GM19395 (cell line): Measurements from ENCODE around the gene GPN1.
"Not testable (repeated sequence)": the region's sequence is repeated elsewhere in the genome, so short reads cannot be mapped to it uniquely, and the experiment has no call there.

Experiments used
- ATAC-seq: cut with Tn5 transposase; IDR thresholded peaks from one replicate; pipeline ENCODE4 v1.9.1; 2021; ENCODE audit warnings: mild to moderate bottlenecking, moderate library complexity; ENCODE audit not compliant: unreplicated experiment

The GPN1 gene

DNA sequence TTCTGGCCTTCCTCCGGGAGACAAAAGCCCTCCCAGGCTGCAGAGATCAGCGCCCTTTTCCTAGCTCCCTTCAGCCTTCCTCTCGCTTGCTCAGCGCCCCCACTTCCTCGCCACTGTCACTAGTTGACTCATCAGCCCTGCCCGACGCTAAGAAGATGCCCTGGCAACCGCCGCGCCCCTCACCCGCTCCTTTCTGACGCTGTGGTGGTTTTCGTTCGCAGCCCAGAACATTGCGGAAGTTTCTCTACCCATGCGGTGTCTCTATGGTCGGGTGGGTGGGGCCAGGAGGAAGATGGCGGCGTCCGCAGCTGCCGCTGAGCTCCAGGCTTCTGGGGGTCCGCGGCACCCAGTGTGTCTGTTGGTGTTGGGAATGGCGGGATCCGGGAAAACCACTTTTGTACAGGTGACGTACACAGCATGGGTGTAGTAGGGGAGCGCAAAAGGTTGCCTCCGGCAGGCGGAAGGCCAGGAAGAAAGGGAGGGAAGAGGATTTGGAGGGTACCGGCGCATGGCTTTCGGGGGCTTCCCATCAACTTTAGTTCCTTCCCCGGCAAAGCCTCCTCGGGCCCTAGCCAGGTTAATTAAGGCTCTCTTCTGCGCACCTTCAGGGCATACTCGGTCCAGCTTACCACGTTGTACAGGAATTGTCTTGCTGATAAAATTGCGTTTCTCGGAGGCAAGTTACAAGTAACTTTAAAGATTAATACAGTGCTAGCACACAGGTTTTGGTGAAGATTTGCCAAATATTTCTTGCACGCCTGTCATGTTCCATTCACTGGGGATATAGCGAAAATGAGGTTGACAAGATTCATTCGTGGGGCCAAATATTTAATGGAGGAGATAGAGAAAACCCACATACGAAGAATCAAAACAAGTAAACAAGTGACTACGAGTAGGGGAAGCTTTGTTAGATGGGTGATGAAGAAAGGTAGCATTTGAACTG is at the start of gene GPN1, which contains the start of gene CCDC121:
GPN1 (plus strand) TSS at position 284 of the 943 bp plus-strand sequence; CDS start at position 293, 9 bp downstream.
CCDC121 (minus strand) TSS at position 246 of the 943 bp plus-strand sequence. CDS start 1,213 bp downstream, outside the sequence.
- peak; percentile 98 for ATAC-seq

DNA sequence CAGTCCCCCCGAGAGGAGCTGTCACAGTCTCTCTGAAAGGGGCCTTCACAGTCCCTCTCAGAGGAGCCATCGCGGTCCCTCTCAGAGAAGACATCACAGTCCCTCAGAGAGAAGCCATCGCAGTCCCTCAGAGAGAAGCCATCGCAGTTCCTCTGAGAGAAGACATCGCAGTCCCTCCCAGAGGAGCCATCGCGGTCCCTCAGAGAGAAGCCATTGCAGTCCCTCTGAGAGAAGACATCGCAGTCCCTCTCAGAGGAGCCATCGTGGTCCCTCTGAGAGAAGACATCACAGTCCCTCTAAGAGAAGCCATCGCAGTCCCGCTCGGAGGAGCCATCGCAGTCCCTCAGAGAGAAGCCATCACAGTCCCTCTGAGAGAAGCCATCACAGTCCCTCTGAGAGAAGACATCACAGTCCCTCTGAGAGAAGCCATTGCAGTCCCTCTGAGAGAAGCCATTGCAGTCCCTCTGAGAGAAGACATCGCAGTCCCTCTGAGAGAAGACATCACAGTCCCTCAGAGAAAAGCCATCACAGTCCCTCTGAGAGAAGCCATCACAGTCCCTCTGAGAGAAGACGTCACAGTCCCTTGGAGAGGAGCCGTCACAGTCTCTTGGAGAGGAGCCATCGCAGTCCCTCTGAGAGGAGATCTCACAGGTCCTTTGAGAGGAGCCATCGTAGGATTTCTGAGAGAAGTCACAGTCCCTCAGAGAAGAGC is 47.3 kb upstream of the GPN1 start:
- ATAC-seq = no peak

DNA sequence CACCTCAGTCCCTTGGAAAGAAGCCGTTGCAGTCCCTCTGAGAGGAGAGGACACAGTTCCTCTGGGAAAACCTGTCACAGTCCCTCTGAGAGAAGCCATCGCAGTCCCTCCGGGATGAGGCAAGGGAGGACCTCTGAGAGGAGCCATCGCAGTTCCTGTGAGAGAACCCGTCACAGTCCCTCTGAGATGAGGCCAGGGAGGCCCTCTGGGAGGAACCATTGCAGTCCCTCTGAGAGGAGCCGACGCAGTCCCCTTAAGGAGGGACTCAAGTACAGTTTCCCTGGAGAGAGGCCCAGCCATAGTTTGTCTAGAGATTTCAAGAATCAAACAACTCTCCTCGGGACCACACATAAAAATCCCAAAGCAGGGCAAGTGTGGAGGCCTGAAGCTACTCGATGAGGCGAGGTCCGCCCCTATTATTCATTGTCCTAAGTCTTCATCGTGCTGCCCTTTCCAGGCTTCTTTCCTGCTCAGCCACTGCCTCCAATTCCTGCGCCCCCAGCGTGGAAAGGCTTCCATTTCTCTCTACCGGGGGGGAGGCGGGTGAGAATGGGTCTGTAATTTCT is 46.6 kb upstream of the GPN1 start:
- no peak for ATAC-seq

DNA sequence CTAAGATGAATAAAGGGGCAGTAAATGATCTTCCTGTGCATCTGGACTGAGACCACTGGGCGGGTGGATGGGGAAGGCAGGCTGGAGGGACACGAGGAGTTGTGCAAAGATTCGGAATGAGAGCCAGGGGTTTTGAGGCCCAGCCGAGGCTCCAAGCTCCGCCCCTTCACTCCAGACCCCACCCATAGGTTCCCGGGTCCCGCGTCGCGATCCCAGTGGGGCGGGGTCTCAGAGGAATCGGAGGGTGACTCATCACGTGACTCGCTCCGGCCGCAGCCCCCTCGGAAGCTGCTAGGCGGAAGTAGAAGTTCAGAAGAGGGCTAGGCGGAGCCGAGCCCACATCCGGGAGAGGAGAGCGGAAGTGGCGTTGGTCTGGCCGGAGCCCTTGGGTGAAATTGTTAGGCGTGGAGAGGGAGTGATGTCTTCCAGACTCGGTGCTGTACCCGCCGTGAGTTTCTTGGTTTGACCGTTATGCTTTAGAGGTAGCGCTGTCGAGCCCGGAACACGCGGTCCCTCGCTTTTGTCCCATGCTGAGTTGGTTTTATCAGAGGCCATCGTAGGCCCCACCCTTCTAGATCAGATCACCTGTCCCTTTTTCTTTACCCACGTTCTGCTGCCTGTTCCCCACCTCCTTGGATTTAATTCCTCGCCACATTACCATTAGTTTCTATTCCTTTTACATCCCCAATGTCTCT is 46.0 kb upstream of the GPN1 start, which contains the start of gene ZNF512:
ZNF512 (plus strand) TSS at position 348 of the 695 bp plus-strand sequence; CDS start at position 419, 71 bp downstream.
- peak; percentile 96 for ATAC-seq

DNA sequence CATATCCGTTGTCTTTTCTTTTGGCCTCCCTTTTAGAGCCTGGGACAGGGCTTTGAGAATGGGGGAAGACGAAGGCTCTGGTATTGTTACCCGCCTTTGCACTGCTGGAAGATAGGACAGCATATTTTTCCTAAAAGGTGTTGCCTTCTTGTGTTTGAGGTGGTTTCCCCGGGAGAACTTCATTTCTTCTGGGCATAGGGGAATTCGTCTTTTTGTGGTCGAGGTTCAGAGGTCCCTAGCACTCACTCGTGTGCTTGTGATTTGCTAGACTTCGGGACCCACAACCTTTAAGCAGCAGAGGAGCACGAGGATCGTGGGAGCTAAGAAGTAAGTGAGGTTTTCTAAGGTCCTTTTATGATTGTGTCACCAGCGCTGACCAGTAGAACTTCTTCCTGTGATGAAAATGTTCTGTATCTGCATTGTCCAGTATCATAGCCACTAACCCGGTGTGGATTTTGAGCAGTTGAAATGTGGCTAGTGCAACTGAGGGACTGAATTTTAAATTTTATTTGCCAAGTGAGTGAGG is 45.4 kb upstream of the GPN1 start:
- ATAC-seq = no peak

DNA sequence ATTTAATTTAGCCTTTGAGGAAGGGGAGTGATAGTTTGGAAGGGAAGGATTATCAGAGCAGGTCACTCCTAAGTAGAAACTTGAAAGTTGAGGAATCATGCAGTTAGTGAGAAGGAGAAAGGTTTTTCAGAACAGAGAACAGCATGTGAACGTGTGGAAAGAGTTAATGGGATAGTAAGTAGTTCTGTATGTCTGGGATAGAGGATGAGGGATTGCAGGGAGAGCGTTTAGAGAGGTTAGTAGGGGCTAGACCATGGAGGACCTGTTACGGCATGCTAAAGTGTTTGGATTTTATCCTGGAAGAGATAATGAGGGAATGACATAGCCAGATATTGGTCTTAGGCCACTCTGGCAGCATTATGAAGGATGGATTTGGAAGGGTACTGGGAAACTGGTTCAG is 44.3 kb upstream of the GPN1 start:
- ATAC-seq = no peak

DNA sequence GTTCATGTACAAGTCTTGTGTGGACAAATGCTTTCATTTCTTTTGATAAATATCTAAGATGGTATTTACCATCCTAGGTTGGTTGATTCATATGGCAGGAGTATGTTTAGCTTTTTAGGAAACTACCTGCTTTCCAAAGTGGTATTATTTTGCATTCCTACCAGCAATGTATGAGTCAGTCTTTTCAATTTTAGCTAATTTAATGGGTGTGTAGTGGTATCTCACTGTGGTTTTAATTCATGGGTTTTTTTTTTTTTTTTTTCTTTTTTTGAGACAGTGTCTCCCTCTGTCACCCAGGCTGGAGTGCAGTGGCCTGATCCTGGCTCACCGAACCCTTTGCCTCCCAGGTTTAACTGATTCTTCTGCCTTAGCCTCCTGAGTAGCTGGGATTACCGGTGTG is 41.8 kb upstream of the GPN1 start:
- no peak for ATAC-seq

DNA sequence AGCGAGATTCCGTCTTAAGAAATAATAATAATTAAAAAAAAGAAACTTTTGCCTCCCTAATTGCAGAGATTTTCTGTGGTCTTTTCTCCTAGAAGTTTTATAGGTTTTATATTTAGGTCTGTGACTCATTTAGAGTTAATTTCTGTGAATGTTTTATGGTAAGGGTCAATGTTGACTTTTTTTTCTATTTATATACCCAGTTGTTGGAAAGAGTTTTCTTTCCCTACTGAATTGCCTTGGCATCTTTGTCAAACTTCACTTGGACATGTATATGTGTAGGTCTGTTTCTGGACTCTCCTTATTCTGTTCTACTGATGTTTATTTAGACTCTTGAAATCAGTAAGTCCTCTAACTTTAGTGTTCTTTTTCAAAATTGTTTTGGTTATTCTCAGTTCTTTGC is 40.5 kb upstream of the GPN1 start:
- ATAC-seq = no peak

DNA sequence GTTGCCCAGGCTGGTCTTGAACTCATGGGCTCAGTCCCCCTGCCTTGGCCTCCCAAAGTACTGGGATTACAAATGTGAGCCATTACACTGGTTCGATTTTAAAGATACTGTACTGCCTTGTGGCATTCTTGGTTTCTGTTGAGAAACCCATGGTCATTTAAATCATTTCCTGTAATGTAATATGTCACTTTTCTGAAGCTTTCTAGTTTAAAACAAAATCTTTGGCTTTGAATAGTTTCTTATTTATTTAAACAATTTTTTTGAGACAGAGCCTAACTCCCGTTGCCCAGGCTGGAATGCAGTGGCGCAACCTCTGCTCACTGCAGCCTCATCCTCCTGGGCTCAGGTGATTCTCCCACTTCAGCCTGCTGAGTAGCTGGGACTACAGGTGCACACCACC is 37.1 kb upstream of the GPN1 start:
- no peak for ATAC-seq

DNA sequence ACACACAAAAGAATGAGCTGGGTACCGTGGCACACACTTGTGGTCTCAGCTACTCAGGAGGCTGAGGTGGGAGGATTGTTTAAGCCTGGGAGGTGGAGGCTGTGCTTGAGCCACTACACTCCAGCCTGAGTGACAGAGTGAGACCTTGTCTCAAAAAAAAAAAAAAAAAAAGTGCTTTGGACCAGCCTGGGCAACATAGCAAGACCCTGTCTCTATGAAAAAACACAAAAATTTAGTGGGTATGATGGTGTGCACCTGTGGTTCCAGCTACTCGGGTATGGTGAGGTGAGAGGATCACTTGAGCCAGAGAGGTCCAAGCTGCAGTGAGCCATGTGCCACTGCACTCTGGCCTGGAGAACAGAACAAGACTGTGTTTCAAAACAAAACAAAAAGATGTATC is 35.6 kb upstream of the GPN1 start:
- ATAC-seq = no peak

DNA sequence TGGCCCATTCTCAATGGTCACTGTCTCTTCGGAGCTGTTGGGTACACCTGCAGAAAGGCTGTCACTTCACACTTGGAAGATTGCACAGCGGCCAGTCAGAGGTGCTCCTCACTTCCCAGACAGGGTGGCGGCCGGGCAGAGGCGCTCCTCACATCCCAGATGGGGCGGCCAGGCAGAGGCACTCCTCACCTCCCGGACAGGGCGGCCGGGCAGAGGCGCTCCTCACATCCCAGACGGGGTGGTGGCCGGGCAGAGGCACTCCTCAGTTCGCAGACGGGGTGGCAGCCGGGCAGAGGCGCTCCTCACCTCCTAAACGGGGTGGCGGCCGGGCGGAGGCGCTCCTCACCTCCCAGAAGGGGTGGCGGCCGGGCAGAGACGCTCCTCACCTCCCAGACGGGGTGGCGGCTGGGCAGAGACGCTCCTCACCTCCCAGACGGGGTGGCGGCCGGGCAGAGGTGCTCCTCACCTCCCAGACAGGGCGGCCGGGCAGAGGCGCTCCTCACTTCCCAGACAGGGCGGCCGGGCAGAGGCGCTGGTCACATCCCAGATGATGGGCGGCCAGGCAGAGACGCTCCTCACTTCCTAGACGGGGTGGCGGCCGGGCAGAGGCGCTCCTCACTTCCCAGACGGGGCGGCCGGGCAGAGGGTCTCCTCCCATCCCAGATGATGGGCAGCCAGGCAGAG is 34.7 kb upstream of the GPN1 start:
- not testable (repeated sequence) for ATAC-seq

DNA sequence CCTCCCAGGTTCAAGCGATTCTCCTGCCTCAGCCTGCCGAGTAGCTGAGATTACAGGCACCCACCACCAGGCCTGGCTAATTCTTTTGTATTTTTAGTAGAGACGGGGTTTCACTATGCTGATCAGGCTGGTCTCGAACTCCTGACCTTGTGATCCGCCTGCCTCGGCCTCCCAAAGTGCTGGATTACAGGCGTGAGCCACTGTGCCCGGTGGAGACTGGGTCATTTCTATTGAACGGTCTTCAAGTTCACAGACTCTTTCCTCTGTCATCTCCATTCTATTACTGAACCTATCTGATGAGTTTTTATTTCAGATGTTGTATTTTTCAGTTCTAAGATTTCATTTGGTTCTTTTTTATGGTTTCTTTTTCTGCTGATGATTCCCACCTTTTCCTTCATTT is 33.4 kb upstream of the GPN1 start:
- ATAC-seq = not testable (repeated sequence)

DNA sequence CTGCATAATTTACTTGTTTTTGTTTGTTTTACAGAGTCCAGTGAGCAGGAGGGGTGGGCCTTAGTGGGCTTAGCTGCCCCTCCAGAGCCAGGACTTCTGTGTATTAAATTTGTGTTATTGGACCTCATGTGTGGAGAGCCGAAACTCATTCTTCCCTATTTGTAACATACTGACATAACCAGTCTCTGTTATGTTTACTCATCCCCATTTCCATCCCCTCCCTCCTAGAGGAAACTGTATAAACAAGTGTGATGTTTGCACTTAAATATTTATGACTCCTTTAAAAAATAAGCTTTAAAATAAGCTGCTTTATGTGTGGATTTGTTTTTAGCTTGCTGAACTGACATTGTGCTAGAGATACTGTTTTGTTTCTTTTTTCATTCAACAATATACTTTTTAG is 32.2 kb upstream of the GPN1 start:
- ATAC-seq = no peak

DNA sequence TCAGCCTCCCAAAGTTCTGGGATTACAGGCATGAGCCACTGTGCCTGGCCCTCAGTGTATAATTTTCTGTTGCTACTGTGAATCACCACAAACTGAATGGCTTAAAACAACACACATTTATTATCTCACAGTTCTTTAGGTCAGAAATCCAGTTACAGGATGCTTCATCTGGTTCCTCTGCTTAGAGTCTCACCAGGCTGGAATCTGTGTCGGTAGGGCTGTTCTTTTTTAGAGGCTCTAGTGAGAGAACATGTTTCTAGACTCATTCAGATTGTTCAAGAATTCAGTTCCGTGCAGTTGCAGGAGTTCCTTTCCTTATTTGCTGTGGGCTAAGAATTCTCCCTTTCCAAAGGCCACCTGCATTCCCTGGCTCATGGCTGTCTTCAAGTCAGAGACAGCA is 22.2 kb upstream of the GPN1 start:
- no peak for ATAC-seq

DNA sequence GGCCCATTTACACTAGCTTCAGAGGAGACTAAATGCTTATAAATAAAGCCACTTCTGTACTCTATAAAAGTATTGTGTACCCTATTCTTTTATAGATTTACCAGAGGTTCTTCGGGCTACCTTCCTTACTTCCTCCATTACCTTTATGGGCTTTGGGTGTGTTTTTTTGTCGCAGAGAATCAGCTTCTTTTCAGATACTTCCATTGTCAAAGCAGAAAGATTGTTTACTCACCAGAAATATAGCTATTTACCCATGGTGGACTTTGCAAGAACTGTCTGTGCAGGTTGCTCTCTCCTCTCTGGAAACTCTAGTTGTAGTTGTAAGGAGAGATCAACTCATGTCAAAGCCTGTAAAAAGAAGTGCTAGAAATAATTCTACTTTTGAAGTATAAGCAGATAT is 14.9 kb upstream of the GPN1 start:
- no peak for ATAC-seq

DNA sequence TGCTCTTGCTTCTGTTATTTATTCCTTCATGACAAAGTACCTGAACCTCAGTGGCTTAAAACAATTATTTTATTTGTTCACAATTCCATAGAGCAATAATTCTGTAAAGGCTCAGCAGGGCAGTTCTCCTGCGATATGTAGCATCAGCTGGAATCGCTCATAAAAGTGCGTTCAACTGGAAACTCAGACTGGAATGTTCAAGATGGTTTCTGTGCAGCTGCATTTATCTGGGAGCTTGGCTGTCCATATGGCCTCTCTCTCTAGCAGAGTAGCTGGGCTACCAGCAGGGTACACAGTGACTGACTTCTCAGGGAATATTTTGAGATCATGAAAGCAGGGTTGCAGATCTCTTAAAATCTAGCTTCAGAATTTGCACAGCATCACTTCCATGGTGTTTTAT is 13.5 kb upstream of the GPN1 start:
- ATAC-seq = no peak

DNA sequence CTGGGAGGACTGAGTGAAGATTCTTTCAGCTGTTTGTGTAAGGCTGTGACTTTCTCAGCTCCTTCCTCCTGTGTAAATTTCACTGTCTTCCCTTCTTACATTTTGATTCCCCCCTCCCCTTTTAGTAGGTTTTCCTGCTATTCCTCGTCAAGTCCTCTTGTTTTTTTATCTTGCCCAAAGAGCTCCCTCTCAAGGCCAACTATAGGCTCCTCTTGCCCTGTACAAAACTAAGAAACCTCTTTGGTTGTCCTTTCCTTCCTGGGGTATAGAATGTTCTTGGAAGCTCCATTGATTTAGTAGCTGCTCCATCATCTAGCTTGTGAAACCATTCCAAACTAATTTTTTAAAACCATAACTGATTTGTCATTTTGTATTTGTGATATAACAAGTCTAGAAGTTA is 7.3 kb upstream of the GPN1 start:
- ATAC-seq = no peak

DNA sequence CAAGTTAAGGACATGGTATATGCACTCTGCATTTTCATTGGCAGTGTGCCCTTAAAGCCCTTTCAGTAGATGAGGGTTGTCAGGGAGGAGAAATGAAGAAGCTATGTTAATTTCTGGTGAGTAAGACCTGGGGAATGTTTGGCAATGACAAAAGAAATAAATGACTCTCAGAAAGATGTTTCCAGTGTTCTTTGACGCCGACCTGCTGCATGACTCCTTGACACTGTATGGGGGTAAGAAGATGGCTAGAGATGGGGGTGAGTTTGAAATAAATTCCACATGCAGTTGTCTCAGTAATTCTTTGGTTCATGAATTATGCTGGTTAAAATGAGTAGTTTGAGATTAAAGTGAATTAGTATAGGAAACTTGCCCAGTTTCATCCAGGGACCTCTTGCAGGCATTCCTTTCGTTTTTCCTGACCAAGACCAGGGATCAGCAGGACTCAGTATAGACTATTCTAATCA is 5.9 kb upstream of the GPN1 start:
- ATAC-seq = no peak

DNA sequence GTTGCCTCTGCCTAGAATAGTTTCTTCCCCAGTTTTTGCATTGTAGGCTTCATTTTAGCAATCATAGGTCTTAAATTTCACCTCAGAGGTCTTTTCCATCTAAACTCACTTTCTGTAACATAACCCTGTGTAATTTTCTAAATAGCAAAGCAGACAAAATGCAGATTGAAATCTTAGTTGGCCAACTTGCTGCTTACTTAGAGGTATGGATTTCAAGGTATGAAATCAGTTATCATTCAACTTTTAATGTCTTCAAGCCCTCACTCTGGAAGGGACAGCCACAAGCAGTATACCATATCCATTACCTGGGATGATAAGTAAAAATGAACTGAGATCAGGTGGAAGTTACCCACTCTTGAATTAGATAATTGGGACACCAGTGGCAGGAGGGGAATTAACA is 3.9 kb upstream of the GPN1 start:
- ATAC-seq = no peak

DNA sequence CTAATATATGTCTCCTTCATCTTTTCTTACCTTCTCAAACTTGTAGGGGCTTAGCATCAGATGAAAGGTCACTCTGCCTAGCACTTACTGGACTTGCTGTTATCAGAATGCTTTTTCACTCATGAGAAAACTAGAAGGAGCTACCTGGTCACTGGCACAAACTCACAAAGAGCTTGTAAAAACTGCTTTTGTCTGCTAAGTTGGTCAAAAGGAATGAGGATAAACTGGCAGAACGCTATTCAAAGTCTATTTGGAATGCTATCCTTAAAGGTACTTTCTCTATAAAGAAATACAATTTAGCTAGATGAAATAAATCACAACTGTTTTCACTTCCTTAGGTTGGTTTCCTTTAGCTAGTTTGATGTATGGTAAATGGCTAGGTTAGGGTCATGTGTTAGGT is 2.5 kb upstream of the GPN1 start:
- ATAC-seq = not testable (repeated sequence)
